ENCODE results near the gene RIN3. TPM values are rescaled to one million over a fixed set of nuclear protein-coding genes. Genes with fewer than 3 reads are reported as not detected.

The RIN3 gene
- total and polyA plus RNA-seq, 2 donors = 6.2 to 20.6 TPM

DNA sequence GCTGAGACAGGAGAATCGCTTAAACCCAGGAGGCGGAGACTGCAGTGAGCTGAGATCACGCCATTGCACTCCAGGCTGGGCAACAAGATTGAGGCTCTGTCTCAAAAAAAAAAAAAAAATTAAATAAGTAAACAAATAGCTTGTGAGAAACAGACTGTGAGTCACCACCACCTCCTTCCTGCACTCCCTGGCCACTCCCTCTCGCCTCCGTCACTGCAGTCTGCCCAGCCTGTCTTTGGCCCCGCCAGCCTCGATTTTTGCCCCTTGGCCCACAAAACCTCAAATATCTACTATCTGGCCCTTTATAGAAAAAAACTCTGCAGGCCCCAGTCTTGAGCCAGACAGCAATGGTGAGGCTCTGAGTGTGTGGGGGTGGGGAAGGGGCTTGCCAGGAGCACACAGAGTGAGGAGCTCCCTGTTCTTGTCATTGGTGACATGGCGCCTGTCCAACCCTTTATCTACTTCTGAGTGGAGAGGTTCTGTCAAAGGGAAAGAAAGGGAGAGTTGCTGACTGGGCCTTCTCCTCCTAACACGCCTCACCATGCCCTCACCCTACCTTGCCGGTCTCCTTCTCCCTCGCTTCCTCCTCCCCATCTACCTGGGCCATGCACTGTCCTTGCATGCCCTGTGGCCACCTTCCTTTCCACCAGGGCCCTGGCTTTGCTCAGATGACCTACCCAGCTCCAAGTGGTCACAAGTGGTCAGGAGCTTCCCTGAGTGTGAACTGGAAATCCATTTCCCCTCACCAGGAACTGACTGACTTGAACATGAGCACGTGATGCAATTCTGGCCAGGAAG, 212.8 kb downstream of the RIN3 start:
- Histone ChIP-seq H3K4me3 (ENCODE audit: low read length in 2 of 2) (no peak overlapping the region), H3K27me3 (ENCODE audit: control insufficient read depth in 2 of 2, insufficient read depth in 1 of 2, low read length in 1 of 2) (no peaks in the 10 kb centered on the region), H3K36me3 (ENCODE audit: control insufficient read depth in 2 of 2, insufficient read depth in 2 of 2, low read length in 1 of 2) (peaks cover 0 to 5% of the 10 kb centered on the region in 2 donors), H3K9me3 (ENCODE audit: control insufficient read depth in 2 of 2, insufficient read depth in 1 of 2, low read length in 1 of 2) (no peaks in the 10 kb centered on the region), H3K27ac (ENCODE audit: low read depth in 1 of 2, low read length in 1 of 2) (no peak overlapping the region), H3K4me1 (ENCODE audit: control insufficient read depth in 2 of 2, insufficient read depth in 2 of 2, low read length in 2 of 2) (peaks cover 0 to 15% of the 10 kb centered on the region in 2 donors)
- 93% methylated on average over 12 of the region's 12 CpGs for WGBS
- no peak for DNase-seq (ENCODE audit: low read depth in 6 of 9, low spot score in 9 of 9)

DNA sequence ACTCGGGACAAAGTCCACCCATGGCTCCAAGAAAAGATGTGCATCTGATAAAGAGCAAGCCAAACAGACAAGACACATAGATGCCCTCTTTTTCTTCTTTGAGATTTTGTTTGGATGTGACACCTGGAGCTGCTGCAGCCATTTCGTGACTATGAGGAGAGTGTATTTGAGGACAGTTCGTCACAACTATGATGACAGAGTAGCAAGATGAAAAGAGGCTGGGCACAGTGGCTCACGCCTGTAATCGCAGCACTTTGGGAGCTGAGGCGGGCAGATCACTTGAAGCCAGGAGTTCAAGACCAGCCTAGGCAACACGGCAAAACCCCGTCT, 213.3 kb downstream of the RIN3 start:
- H3K36me3 ChIP-seq (ENCODE audit: control insufficient read depth in 2 of 2, insufficient read depth in 2 of 2, low read length in 1 of 2) = peaks cover 2 to 11% of the 10 kb centered on the region in 2 donors
- WGBS = 86% methylated on average over 8 of the region's 8 CpGs
- no peaks in the 10 kb centered on the region for H3K27me3 ChIP-seq (ENCODE audit: control insufficient read depth in 2 of 2, insufficient read depth in 1 of 2, low read length in 1 of 2)
- no peak for DNase-seq (ENCODE audit: low read depth in 6 of 9, low spot score in 9 of 9)
- H3K9me3 ChIP-seq (ENCODE audit: control insufficient read depth in 2 of 2, insufficient read depth in 1 of 2, low read length in 1 of 2) = no peaks in the 10 kb centered on the region
- no peak overlapping the region for H3K4me3 ChIP-seq (ENCODE audit: low read length in 2 of 2)
- no peak overlapping the region for H3K27ac ChIP-seq (ENCODE audit: low read depth in 1 of 2, low read length in 1 of 2)
- peaks cover 0 to 15% of the 10 kb centered on the region in 2 donors for H3K4me1 ChIP-seq (ENCODE audit: control insufficient read depth in 2 of 2, insufficient read depth in 2 of 2, low read length in 2 of 2)

DNA sequence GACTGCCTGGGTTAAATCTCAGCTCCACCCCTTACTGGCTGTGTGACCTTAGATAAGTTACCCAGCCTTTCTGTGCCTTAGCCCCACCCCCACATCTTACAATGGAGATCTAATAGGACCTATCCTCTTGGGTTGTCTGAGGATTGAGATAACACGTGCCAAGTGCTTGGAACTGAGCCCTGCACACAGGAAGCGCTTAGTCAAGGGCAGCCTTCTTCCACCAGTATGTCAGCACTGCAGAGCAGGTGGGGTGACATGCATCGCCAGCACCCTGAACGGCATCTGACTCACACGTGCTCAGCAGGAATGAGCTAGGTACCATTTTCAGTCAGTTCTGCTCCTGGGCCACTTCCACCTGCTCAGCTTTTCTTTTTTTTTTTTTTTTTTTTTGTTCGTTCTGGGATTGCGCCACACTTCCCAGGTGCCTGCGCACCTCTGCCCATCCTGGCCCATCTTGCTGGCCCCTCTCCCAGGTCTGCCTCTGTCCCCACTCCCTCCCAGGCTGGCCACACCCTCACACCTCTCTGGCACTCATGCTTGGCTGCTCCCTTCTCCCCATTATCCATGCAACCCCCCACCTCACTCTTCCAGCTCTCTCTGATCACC, 215.3 kb downstream of the RIN3 start:
- Histone ChIP-seq H3K4me3 (ENCODE audit: low read length in 2 of 2) (no peak overlapping the region), H3K27ac (ENCODE audit: low read depth in 1 of 2, low read length in 1 of 2) (no peak overlapping the region), H3K36me3 (ENCODE audit: control insufficient read depth in 2 of 2, insufficient read depth in 2 of 2, low read length in 1 of 2) (peaks cover 4 to 17% of the 10 kb centered on the region in 2 donors), H3K27me3 (ENCODE audit: control insufficient read depth in 2 of 2, insufficient read depth in 1 of 2, low read length in 1 of 2) (no peaks in the 10 kb centered on the region), H3K4me1 (ENCODE audit: control insufficient read depth in 2 of 2, insufficient read depth in 2 of 2, low read length in 2 of 2) (peaks cover 0 to 15% of the 10 kb centered on the region in 2 donors), H3K9me3 (ENCODE audit: control insufficient read depth in 2 of 2, insufficient read depth in 1 of 2, low read length in 1 of 2) (no peaks in the 10 kb centered on the region)
- peak in 3 of 9 donors; percentile 27 to 58 (median 41) for DNase-seq (ENCODE audit: low read depth in 6 of 9, low spot score in 9 of 9)
- WGBS = 51% methylated on average over 8 of the region's 8 CpGs

DNA sequence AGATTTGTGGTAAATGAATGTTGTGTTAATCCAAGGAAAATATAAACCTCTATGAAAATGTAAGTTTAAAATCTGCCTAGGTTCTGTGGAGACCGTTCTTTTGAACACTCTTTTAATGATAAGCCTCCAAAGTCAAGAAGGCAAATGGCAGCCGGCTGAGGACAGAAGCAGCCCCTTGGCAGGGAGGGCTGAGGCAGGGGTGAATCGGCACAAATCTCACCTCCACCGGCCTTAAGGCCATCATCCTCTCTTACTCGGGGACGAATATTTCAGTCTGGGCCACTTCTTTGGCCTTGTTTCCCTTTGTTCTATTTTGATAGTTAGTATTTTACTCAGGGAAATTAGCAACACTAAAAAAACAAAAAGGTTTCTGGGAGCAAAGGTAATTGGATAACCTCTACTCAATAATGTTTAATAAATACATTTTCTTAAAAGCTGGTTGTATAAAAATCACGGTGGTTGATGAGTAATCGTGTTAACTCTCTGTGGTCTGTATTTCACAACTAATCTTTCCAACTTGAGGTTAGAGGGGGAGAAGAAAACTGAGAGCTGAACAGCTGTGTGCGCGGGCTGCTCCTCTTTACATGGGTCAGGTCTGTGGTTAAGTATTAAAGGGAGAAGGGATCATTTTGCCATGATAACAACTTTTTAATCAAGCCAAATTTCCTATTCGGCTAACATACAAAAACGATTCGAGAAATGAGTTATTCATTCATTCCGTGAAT, 216.2 kb downstream of the RIN3 start:
- 57% methylated on average over 14 of the region's 14 CpGs for WGBS
- H3K4me3 ChIP-seq (ENCODE audit: low read length in 2 of 2) = no peak overlapping the region
- H3K4me1 ChIP-seq (ENCODE audit: control insufficient read depth in 2 of 2, insufficient read depth in 2 of 2, low read length in 2 of 2) = peaks cover 0 to 15% of the 10 kb centered on the region in 2 donors
- no peaks in the 10 kb centered on the region for H3K9me3 ChIP-seq (ENCODE audit: control insufficient read depth in 2 of 2, insufficient read depth in 1 of 2, low read length in 1 of 2)
- peaks cover 4 to 17% of the 10 kb centered on the region in 2 donors for H3K36me3 ChIP-seq (ENCODE audit: control insufficient read depth in 2 of 2, insufficient read depth in 2 of 2, low read length in 1 of 2)
- H3K27me3 ChIP-seq (ENCODE audit: control insufficient read depth in 2 of 2, insufficient read depth in 1 of 2, low read length in 1 of 2) = no peaks in the 10 kb centered on the region
- no peak for DNase-seq (ENCODE audit: low read depth in 6 of 9, low spot score in 9 of 9)
- H3K27ac ChIP-seq (ENCODE audit: low read depth in 1 of 2, low read length in 1 of 2) = no peak overlapping the region

DNA sequence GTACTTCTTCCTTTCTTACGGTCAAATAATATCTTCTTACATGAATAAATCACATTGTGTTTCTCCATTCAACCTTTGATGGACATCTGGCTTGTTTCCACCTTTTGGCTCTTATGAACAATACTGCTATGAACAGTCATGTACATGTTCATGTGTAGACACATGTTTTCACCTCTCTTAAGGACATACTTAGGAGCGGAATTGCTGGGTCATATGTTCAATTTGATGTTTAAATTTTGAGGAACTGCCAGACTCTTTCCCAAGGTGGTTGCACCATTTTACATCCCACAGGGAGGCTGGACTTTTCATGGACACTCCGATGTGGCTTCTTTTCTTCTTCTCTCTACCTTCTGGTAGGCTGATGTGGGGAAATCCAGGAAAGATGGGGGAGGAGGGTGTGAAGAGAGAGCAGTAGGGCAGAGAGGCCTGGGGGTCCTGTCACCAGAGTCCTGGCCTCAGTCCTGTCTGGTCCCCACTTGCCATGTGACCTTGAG, 218.1 kb downstream of the RIN3 start:
- Histone ChIP-seq H3K4me1 (ENCODE audit: control insufficient read depth in 2 of 2, insufficient read depth in 2 of 2, low read length in 2 of 2) (peaks cover 0 to 17% of the 10 kb centered on the region in 2 donors), H3K27me3 (ENCODE audit: control insufficient read depth in 2 of 2, insufficient read depth in 1 of 2, low read length in 1 of 2) (no peaks in the 10 kb centered on the region), H3K36me3 (ENCODE audit: control insufficient read depth in 2 of 2, insufficient read depth in 2 of 2, low read length in 1 of 2) (peaks cover 4 to 17% of the 10 kb centered on the region in 2 donors), H3K4me3 (ENCODE audit: low read length in 2 of 2) (no peak overlapping the region), H3K27ac (ENCODE audit: low read depth in 1 of 2, low read length in 1 of 2) (no peak overlapping the region), H3K9me3 (ENCODE audit: control insufficient read depth in 2 of 2, insufficient read depth in 1 of 2, low read length in 1 of 2) (no peaks in the 10 kb centered on the region)
- no peak for DNase-seq (ENCODE audit: low read depth in 6 of 9, low spot score in 9 of 9)
- 98% methylated on average over 3 of the region's 3 CpGs for WGBS

DNA sequence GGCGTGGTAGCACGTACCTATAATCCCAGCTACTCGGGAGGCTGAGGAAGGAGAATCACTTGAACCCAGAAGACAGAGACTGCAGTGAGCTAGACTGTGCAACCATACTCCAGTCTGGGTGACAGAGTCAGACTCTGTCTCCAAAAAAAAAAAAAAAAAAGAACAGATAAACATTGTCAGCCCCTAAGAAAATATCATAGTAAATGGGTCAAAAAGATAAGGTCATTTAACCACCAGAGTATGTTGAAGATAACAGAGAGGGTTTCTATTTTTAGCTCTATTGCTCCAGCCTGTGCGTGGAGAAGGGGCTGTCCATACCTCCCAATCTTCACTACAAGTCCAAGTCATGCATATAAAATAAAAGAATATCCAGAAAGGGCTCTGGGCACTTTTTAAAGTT, 219.4 kb downstream of the RIN3 start:
- H3K4me1 ChIP-seq (ENCODE audit: control insufficient read depth in 2 of 2, insufficient read depth in 2 of 2, low read length in 2 of 2) = peaks cover 7 to 29% of the 10 kb centered on the region in 2 donors
- no peaks in the 10 kb centered on the region for H3K27me3 ChIP-seq (ENCODE audit: control insufficient read depth in 2 of 2, insufficient read depth in 1 of 2, low read length in 1 of 2)
- no peaks in the 10 kb centered on the region for H3K9me3 ChIP-seq (ENCODE audit: control insufficient read depth in 2 of 2, insufficient read depth in 1 of 2, low read length in 1 of 2)
- WGBS = 97% methylated on average over 4 of the region's 4 CpGs
- H3K36me3 ChIP-seq (ENCODE audit: control insufficient read depth in 2 of 2, insufficient read depth in 2 of 2, low read length in 1 of 2) = peaks cover 4 to 17% of the 10 kb centered on the region in 2 donors
- DNase-seq (ENCODE audit: low read depth in 6 of 9, low spot score in 9 of 9) = no peak
- no peak overlapping the region for H3K4me3 ChIP-seq (ENCODE audit: low read length in 2 of 2)
- H3K27ac ChIP-seq (ENCODE audit: low read depth in 1 of 2, low read length in 1 of 2) = no peak overlapping the region

DNA sequence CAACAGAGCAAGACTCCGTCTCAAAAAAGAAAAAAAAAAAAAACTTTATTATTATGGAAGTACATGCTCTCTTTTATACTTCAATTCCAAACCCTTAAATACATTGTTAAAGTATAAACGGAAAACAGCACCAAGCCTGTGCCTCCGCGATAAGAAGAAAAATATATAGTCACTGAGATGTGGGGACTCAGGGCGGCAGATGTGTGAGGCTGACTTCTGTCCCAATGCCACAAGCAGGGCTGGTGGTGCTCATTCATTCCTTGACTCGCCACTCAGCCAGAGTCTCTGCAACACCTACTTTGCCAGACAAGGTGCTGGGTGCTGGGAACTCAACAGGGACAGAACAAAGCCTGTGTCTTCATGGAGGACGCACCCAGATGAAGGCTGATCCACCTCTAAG, 221.0 kb downstream of the RIN3 start:
- Histone ChIP-seq H3K27ac (ENCODE audit: low read depth in 1 of 2, low read length in 1 of 2) (no peak overlapping the region), H3K27me3 (ENCODE audit: control insufficient read depth in 2 of 2, insufficient read depth in 1 of 2, low read length in 1 of 2) (no peaks in the 10 kb centered on the region), H3K9me3 (ENCODE audit: control insufficient read depth in 2 of 2, insufficient read depth in 1 of 2, low read length in 1 of 2) (no peaks in the 10 kb centered on the region), H3K36me3 (ENCODE audit: control insufficient read depth in 2 of 2, insufficient read depth in 2 of 2, low read length in 1 of 2) (peaks cover 4 to 22% of the 10 kb centered on the region in 2 donors), H3K4me1 (ENCODE audit: control insufficient read depth in 2 of 2, insufficient read depth in 2 of 2, low read length in 2 of 2) (peaks cover 7 to 21% of the 10 kb centered on the region in 2 donors), H3K4me3 (ENCODE audit: low read length in 2 of 2) (no peak overlapping the region)
- 97% methylated on average over 7 of the region's 7 CpGs for WGBS
- no peak for DNase-seq (ENCODE audit: low read depth in 6 of 9, low spot score in 9 of 9)

DNA sequence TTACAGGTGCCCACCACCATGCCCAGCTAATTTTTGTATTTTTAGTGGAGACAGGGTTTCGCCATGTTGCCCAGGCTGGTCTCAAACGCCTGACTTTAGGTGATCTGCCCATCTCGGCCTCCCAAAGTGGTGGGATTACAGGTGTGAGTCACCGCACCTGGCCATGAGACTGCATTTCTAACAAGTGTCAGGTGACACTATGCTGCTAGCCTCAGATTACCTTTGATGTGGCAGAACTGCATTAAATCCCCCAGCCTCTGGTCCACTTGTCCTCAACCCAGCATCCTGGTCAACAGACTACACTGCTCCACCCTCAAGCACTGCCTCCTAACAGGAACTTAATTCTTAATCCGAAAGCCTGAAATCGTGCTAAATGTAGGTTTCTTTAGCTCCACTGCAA, 221.8 kb downstream of the RIN3 start:
- Histone ChIP-seq H3K36me3 (ENCODE audit: control insufficient read depth in 2 of 2, insufficient read depth in 2 of 2, low read length in 1 of 2) (peaks cover 4 to 24% of the 10 kb centered on the region in 2 donors), H3K27me3 (ENCODE audit: control insufficient read depth in 2 of 2, insufficient read depth in 1 of 2, low read length in 1 of 2) (no peaks in the 10 kb centered on the region), H3K4me1 (ENCODE audit: control insufficient read depth in 2 of 2, insufficient read depth in 2 of 2, low read length in 2 of 2) (peaks cover 7 to 16% of the 10 kb centered on the region in 2 donors), H3K27ac (ENCODE audit: low read depth in 1 of 2, low read length in 1 of 2) (no peak overlapping the region), H3K4me3 (ENCODE audit: low read length in 2 of 2) (no peak overlapping the region), H3K9me3 (ENCODE audit: control insufficient read depth in 2 of 2, insufficient read depth in 1 of 2, low read length in 1 of 2) (no peaks in the 10 kb centered on the region)
- WGBS = 90% methylated on average over 6 of the region's 6 CpGs
- no peak for DNase-seq (ENCODE audit: low read depth in 6 of 9, low spot score in 9 of 9)

DNA sequence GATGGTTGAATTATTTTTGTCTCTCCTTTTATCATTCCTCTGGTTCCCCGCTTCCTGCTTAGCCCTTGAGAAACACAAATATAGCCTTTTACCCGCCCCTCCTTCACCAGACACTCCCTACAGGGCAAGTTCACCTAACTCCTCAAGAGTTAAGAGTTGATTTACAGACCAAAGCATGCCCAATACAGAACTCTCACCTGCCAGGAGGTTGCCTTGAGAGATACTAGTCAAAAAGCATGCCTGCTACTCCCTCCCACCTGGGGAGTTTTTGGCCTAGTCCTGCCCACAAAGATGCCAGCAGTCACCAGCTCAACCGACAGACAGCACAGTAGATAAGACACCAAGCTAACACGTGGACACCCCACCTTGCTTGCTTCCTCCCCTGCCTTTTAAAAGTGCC, 223.6 kb downstream of the RIN3 start:
- peak in 3 of 9 donors; percentile 26 to 54 (median 36) for DNase-seq (ENCODE audit: low read depth in 6 of 9, low spot score in 9 of 9)
- Histone ChIP-seq H3K27ac (ENCODE audit: low read depth in 1 of 2, low read length in 1 of 2) (peak overlapping the region in 1 of 2 donors; percentile 25), H3K36me3 (ENCODE audit: control insufficient read depth in 2 of 2, insufficient read depth in 2 of 2, low read length in 1 of 2) (peaks cover 3 to 13% of the 10 kb centered on the region in 2 donors), H3K4me3 (ENCODE audit: low read length in 2 of 2) (no peak overlapping the region), H3K27me3 (ENCODE audit: control insufficient read depth in 2 of 2, insufficient read depth in 1 of 2, low read length in 1 of 2) (no peaks in the 10 kb centered on the region), H3K4me1 (ENCODE audit: control insufficient read depth in 2 of 2, insufficient read depth in 2 of 2, low read length in 2 of 2) (peaks cover 7 to 14% of the 10 kb centered on the region in 2 donors), H3K9me3 (ENCODE audit: control insufficient read depth in 2 of 2, insufficient read depth in 1 of 2, low read length in 1 of 2) (no peaks in the 10 kb centered on the region)
- WGBS = 7% methylated on average over 4 of the region's 4 CpGs
